ENCODE results near the gene SLC22A2.
"Not testable (repeated sequence)": the region's sequence is repeated elsewhere in the genome, so short reads cannot be mapped to it uniquely, and the experiment has no call there.

SLC22A2 gene

DNA sequence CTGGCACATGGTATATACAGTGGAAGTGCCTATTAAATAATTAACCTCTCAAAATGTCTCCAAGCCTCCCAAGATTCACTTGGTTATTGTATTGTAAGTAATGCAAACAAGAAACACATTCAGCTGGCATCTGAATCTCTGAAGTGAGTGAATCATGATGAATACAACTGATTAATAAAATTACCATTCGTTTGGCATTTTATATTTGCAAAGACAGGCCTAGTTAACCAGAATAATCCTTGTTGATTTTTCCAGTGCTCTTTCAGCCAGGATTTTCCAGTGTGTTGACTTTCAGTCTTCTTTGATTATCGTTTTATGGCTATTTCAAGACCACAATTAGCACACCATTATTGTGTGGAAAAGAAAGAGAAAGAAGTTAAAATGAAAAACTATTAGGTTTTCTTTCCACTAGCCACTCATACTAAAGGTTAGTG lies 20.3 kb downstream of the SLC22A2 start:
- no peak overlapping the region for H3K27ac ChIP-seq (ENCODE audit: insufficient read depth, low read length, poor library complexity, severe bottlenecking)
- H3K36me3 ChIP-seq (ENCODE audit: control insufficient read depth, insufficient read depth, low read length): no peaks in the 10 kb centered on the region
- no peak overlapping the region for H3K4me3 ChIP-seq (ENCODE audit: insufficient read depth, low read depth, low read length, poor library complexity, severe bottlenecking)
- no peaks in the 10 kb centered on the region for H3K9me3 ChIP-seq (ENCODE audit: control insufficient read depth, low read length)
- H3K4me1 ChIP-seq (ENCODE audit: control insufficient read depth, insufficient read depth, low read length, poor library complexity, severe bottlenecking): no peaks in the 10 kb centered on the region
- no peak for DNase-seq
- H3K27me3 ChIP-seq (replicated peaks; ENCODE audit: control insufficient read depth, insufficient read depth, low read length, poor library complexity, severe bottlenecking): no peaks in the 10 kb centered on the region

DNA sequence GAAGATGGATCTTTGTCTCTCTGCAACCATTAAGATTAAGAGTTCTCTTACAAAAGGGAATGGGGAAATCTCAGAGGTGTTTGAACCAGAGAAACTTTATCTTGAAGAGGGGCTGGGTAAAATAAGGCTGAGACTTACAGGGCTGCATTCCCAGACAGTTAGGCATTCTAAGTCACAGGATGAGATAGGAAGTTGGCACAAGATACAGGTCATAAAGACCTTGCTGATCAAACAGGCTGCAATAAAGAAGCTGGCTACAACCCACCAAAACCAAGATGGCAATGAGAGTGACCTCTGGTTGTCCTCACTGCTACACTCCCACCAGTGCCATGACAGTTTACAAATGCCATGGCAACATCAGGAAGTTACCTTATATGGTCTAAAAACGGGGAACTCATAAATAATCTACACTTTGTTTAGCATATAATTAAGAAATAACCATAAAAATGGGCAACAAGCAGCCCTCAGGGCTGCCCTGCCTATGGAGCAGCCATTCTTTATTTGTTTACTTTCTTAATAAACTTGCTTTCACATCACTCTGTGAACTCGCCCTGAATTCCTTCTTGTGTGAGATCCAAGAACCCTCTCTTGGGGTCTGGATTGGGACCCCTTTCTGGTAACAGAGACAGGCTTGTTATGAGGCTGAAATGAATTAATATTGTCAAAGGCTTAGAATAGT lies 20.9 kb downstream of the SLC22A2 start:
- H3K27ac ChIP-seq (ENCODE audit: insufficient read depth, low read length, poor library complexity, severe bottlenecking); DNase-seq; H3K4me1 ChIP-seq (ENCODE audit: control insufficient read depth, insufficient read depth, low read length, poor library complexity, severe bottlenecking); H3K27me3 ChIP-seq (replicated peaks; ENCODE audit: control insufficient read depth, insufficient read depth, low read length, poor library complexity, severe bottlenecking); H3K4me3 ChIP-seq (ENCODE audit: insufficient read depth, low read depth, low read length, poor library complexity, severe bottlenecking); H3K36me3 ChIP-seq (ENCODE audit: control insufficient read depth, insufficient read depth, low read length); H3K9me3 ChIP-seq (ENCODE audit: control insufficient read depth, low read length): not testable (repeated sequence)

DNA sequence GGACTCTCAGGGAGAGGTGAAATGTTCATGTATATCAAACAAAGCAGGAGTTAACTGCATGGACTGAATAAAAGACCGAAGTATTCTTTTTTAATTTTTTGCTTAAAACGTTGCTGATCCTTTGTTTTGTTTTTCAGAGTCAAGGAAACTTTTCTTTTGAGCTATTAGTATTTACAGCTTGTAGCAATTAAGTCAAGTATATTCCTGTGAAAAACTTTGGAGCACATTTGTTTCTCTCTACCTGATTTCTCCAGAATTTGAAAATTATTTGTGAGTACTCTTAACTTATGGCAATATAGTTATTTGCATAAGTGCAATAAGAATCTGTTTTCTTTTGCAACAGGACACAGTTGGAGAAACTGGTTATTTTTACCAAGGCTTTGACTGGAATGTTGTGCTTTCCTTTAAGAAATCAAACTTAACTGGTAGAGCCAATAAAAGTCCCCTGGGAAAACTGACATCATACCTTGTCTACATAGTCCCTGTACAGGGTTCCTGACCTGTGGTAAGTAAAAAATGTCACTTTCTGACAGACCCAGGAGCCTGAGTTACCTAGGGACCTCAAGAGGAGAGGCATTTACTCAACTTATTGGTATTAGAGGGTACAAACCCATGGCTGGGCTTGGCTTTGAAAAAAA lies 22.3 kb downstream of the SLC22A2 start:
- not testable (repeated sequence) for H3K4me3 ChIP-seq (ENCODE audit: insufficient read depth, low read depth, low read length, poor library complexity, severe bottlenecking); H3K36me3 ChIP-seq (ENCODE audit: control insufficient read depth, insufficient read depth, low read length); H3K27me3 ChIP-seq (replicated peaks; ENCODE audit: control insufficient read depth, insufficient read depth, low read length, poor library complexity, severe bottlenecking); H3K4me1 ChIP-seq (ENCODE audit: control insufficient read depth, insufficient read depth, low read length, poor library complexity, severe bottlenecking); H3K9me3 ChIP-seq (ENCODE audit: control insufficient read depth, low read length); DNase-seq; H3K27ac ChIP-seq (ENCODE audit: insufficient read depth, low read length, poor library complexity, severe bottlenecking)

DNA sequence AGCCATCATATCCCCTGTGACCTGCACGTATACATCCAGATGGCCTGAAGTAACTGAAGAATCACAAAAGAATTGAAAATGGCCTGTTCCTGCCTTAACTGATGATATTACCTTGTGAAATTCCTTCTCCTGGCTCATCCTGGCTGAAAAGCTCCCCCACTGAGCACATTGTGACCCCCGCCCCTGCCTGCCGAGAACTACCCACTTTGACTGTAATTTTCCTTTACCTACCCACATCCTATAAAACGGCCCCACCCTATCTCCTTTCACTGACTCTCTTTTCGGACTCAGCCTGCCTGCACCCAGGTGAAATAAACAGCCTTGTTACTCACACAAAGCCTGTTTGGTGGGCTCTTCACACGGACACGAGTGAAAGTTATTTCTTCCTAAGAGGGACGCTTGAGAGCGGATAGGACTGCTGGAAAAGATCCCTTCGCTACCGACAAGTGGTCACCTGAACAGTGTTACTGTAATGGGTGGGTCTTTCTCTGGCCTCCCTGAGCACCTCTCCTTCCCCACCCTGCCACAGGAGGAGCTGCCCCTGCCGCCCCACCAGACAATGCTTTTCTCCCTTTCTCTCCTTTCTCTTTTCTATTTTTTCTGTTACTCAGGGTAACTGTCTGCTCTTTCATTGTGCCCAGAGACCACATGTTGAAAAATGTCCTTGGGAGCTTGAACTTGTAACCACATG lies 24.5 kb downstream of the SLC22A2 start:
- not testable (repeated sequence) for H3K36me3 ChIP-seq (ENCODE audit: control insufficient read depth, insufficient read depth, low read length); H3K27me3 ChIP-seq (replicated peaks; ENCODE audit: control insufficient read depth, insufficient read depth, low read length, poor library complexity, severe bottlenecking)

DNA sequence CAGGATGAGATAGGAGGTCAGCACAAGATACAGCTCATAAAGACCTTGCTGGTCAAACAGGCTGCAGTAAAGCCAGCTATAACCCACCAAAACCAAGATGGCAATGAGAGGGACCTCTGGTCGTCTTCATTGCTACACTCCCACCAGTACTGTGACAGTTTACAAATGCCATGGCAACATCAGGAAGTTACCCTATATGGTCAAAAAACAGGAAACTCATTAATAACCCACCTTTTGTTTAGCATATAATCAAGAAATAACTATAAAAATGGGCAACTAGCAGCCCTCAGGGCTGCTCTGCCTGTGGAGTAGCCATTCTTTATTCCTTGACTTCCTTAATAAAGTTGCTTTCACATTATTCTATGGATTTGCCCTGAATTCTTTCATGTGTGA lies 30.9 kb downstream of the SLC22A2 start:
- H3K27me3 ChIP-seq (replicated peaks; ENCODE audit: control insufficient read depth, insufficient read depth, low read length, poor library complexity, severe bottlenecking): no peaks in the 10 kb centered on the region
- no peaks in the 10 kb centered on the region for H3K4me1 ChIP-seq (ENCODE audit: control insufficient read depth, insufficient read depth, low read length, poor library complexity, severe bottlenecking)
- no peaks in the 10 kb centered on the region for H3K9me3 ChIP-seq (ENCODE audit: control insufficient read depth, low read length)
- no peaks in the 10 kb centered on the region for H3K36me3 ChIP-seq (ENCODE audit: control insufficient read depth, insufficient read depth, low read length)
- no peak overlapping the region for H3K27ac ChIP-seq (ENCODE audit: insufficient read depth, low read length, poor library complexity, severe bottlenecking)
- no peak overlapping the region for H3K4me3 ChIP-seq (ENCODE audit: insufficient read depth, low read depth, low read length, poor library complexity, severe bottlenecking)
- no peak for DNase-seq

More for the DNA sequence above, 24.5 kb downstream of the SLC22A2 start:
- H3K4me3 ChIP-seq (ENCODE audit: insufficient read depth, low read depth, low read length, poor library complexity, severe bottlenecking); DNase-seq; H3K4me1 ChIP-seq (ENCODE audit: control insufficient read depth, insufficient read depth, low read length, poor library complexity, severe bottlenecking); H3K9me3 ChIP-seq (ENCODE audit: control insufficient read depth, low read length); H3K27ac ChIP-seq (ENCODE audit: insufficient read depth, low read length, poor library complexity, severe bottlenecking): not testable (repeated sequence)

DNA sequence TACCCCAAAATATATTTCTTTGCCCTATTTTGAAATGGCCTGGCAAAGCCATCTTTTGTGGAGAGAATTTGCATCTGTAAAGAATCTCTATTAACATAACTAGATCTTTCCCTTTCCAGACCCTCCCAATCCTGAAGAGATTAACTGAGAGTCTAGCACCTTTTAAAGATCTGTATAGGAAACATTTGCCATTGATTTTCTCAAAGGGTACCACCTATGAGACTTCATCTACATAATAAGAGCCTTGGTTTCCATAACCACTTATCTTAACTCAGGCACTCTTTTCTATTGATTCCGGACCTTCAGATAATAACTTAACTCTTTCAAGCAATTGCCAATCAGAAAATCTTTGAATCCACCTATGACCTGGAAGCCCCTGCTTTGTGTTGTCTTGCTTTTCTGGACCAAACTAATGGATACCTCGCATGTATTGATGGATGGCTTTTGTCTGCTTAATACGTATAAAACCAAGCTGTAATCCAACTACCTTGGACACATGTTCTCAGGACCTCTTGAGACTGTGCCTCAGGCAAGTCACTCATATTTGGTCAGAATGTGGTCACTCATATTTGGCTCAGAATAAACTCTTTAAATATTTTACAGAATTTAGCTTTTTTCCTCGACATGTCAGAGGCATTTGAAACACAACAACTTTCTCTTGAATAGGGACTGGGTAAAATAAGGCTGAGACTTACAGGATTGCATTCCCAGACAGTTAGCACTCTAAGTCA lies 31.4 kb downstream of the SLC22A2 start:
- H3K4me3 ChIP-seq (ENCODE audit: insufficient read depth, low read depth, low read length, poor library complexity, severe bottlenecking): no peak overlapping the region
- DNase-seq: no peak

DNA sequence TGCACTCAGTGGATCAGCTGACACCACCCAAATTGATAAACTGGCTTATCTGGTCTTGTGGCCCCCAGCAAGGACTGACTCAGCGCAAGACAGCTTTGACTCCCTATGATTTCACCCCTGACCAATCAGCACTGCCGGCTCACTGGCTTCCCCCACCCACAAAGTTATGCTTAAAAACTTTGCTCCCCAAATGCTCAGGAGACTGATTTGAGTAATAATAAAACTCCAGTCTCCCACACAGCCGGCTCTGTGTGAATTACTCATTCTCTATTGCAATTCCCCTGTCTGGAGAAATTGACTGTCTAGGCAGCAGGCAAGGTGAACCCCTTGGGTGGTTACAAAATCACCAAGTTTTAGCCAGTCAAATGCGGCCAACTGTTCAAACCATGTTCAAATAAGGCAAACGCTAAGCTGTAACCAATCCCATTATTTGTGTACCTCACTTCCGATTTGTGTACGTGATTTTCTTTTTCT lies 32.5 kb downstream of the SLC22A2 start:
- no peak for DNase-seq
- Histone ChIP-seq H3K36me3 (ENCODE audit: control insufficient read depth, insufficient read depth, low read length) (no peaks in the 10 kb centered on the region), H3K27me3 (replicated peaks; ENCODE audit: control insufficient read depth, insufficient read depth, low read length, poor library complexity, severe bottlenecking) (no peaks in the 10 kb centered on the region), H3K4me1 (ENCODE audit: control insufficient read depth, insufficient read depth, low read length, poor library complexity, severe bottlenecking) (no peaks in the 10 kb centered on the region), H3K9me3 (ENCODE audit: control insufficient read depth, low read length) (no peaks in the 10 kb centered on the region), H3K4me3 (ENCODE audit: insufficient read depth, low read depth, low read length, poor library complexity, severe bottlenecking) (no peak overlapping the region), H3K27ac (ENCODE audit: insufficient read depth, low read length, poor library complexity, severe bottlenecking) (no peak overlapping the region)

More for the DNA sequence above, 31.4 kb downstream of the SLC22A2 start:
- no peaks in the 10 kb centered on the region for H3K4me1 ChIP-seq (ENCODE audit: control insufficient read depth, insufficient read depth, low read length, poor library complexity, severe bottlenecking)
- no peaks in the 10 kb centered on the region for H3K36me3 ChIP-seq (ENCODE audit: control insufficient read depth, insufficient read depth, low read length)
- no peaks in the 10 kb centered on the region for H3K9me3 ChIP-seq (ENCODE audit: control insufficient read depth, low read length)
- no peaks in the 10 kb centered on the region for H3K27me3 ChIP-seq (replicated peaks; ENCODE audit: control insufficient read depth, insufficient read depth, low read length, poor library complexity, severe bottlenecking)
- H3K27ac ChIP-seq (ENCODE audit: insufficient read depth, low read length, poor library complexity, severe bottlenecking): no peak overlapping the region

DNA sequence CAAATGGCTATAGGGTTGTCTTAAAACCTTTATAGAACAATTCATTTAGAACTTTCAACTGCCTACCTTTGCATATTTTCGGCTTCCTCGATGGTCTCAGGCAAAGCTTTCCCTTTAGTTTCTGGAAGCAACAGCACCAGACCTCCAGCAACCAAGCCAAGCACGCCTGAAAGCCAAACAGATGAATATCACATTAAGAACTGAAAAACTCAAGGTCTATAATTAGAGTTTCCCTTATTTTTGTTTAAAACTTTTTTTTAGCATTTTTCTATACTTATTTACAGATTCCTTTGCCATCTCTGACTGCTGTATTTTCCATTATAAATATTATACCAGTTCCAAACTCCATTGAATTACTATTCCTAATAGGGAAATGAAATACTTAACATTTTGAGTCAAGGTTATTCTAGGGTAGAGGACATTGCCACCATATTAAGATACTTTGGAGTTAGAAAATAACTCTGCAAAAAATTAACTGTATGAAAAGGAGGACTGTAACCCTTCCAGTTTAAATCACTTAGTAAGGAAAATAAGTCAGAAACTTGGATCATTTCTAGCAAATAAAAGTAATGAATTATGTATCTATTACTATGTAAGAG lies 33.9 kb downstream of the SLC22A2 start:
- no peak overlapping the region for H3K4me3 ChIP-seq (ENCODE audit: insufficient read depth, low read depth, low read length, poor library complexity, severe bottlenecking)
- no peaks in the 10 kb centered on the region for H3K9me3 ChIP-seq (ENCODE audit: control insufficient read depth, low read length)
- H3K27me3 ChIP-seq (replicated peaks; ENCODE audit: control insufficient read depth, insufficient read depth, low read length, poor library complexity, severe bottlenecking): no peaks in the 10 kb centered on the region
- H3K36me3 ChIP-seq (ENCODE audit: control insufficient read depth, insufficient read depth, low read length): no peaks in the 10 kb centered on the region
- H3K27ac ChIP-seq (ENCODE audit: insufficient read depth, low read length, poor library complexity, severe bottlenecking): no peak overlapping the region
- DNase-seq: no peak
- no peaks in the 10 kb centered on the region for H3K4me1 ChIP-seq (ENCODE audit: control insufficient read depth, insufficient read depth, low read length, poor library complexity, severe bottlenecking)

DNA sequence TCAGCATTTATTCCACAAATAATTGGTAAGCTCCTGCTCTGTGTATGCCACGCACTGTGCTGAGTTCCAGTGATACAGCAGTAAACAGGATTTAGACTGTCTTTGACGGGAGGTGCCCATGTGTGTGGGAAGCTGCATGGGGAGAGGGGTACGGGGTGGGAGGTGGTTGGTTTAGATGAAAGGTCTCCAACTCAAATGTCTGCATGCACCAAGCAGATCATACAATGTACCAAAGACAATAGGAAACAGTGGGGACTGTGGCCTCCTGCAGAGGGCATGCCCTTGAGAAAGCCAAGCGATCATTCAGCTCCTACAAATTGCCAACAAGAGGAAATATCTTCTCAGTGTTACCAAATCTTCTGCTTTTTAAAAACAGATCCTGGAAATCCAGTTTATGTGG lies 36.1 kb downstream of the SLC22A2 start:
- Histone ChIP-seq H3K4me1 (ENCODE audit: control insufficient read depth, insufficient read depth, low read length, poor library complexity, severe bottlenecking) (no peaks in the 10 kb centered on the region), H3K9me3 (ENCODE audit: control insufficient read depth, low read length) (no peaks in the 10 kb centered on the region), H3K4me3 (ENCODE audit: insufficient read depth, low read depth, low read length, poor library complexity, severe bottlenecking) (no peak overlapping the region), H3K27ac (ENCODE audit: insufficient read depth, low read length, poor library complexity, severe bottlenecking) (no peak overlapping the region), H3K36me3 (ENCODE audit: control insufficient read depth, insufficient read depth, low read length) (no peaks in the 10 kb centered on the region), H3K27me3 (replicated peaks; ENCODE audit: control insufficient read depth, insufficient read depth, low read length, poor library complexity, severe bottlenecking) (no peaks in the 10 kb centered on the region)
- no peak for DNase-seq
